ENCODE results near the gene MEMO1.
"Not testable (repeated sequence)": the region's sequence is repeated elsewhere in the genome, so short reads cannot be mapped to it uniquely, and the experiment has no call there.

Gene MEMO1

GRCh38 chr2:31979956-31980355, 30.9 kb downstream of the MEMO1 start:
- TF ChIP-seq CTCF (conservative IDR thresholded peaks at IDR 0.05) (no peak), ZFX (IDR thresholded peaks at IDR 0.05) (no peak)
- H3K27ac ChIP-seq, result no peak overlapping the region

- TF ChIP-seq ZFX (IDR thresholded peaks at IDR 0.05) (no peak), CTCF (conservative IDR thresholded peaks at IDR 0.05) (no peak)
- H3K27ac ChIP-seq, result no peak overlapping the region
Measured at GRCh38 chr2:31979018-31979417, 31.8 kb downstream of the MEMO1 start.

- no peak overlapping the region for H3K27ac ChIP-seq
- TF ChIP-seq ZFX (IDR thresholded peaks at IDR 0.05) (no peak), CTCF (conservative IDR thresholded peaks at IDR 0.05) (no peak)
Measured at GRCh38 chr2:31978436-31978835, 32.4 kb downstream of the MEMO1 start.

GRCh38 chr2:31973665-31974064, 37.1 kb downstream of the MEMO1 start:
- no peak overlapping the region for H3K27ac ChIP-seq
- no peak for TF ChIP-seq CTCF (conservative IDR thresholded peaks at IDR 0.05)

- TF ChIP-seq ZFX (IDR thresholded peaks at IDR 0.05) (no peak), CTCF (conservative IDR thresholded peaks at IDR 0.05) (no peak)
- H3K27ac ChIP-seq, result no peak overlapping the region
Measured at GRCh38 chr2:31972059-31972458, 38.7 kb downstream of the MEMO1 start.

GRCh38 chr2:31969178-31969577, 41.6 kb downstream of the MEMO1 start:
- H3K27ac ChIP-seq, result no peak overlapping the region
- no peak for TF ChIP-seq CTCF (conservative IDR thresholded peaks at IDR 0.05)
- TF ChIP-seq ZFX (IDR thresholded peaks at IDR 0.05), result no peak

- H3K27ac ChIP-seq, result no peak overlapping the region
- TF ChIP-seq ZFX (IDR thresholded peaks at IDR 0.05) (no peak), CTCF (conservative IDR thresholded peaks at IDR 0.05) (no peak)
Measured at GRCh38 chr2:31967790-31968189, 43.0 kb downstream of the MEMO1 start.

GRCh38 chr2:31966402-31966801, 44.4 kb downstream of the MEMO1 start:
- not testable (repeated sequence) for H3K27ac ChIP-seq
